Panc1 (cell line): ENCODE measurements around the gene ASB4. TPM values are rescaled to one million over a fixed set of nuclear protein-coding genes. Genes with fewer than 3 reads are reported as not detected.

Experiments used
- ATAC-seq: fragments of 200-7000 bp; cut with Tn5 transposase; 2 replicates; pipeline ENCODE4 v1.9.1; 2020; ENCODE audit warnings: mild to moderate bottlenecking, moderate library complexity
- BruUV-seq: library from RNA; stranded (reverse); fragments of 400-500 nt; replicated peaks from 2 replicates; lab custom pipeline; 2021; lab: Mats Ljungman, UMichigan
- CTCF ChIA-PET: fragments of 300-600 bp; sonication (Branson Sonifier 250); formaldehyde crosslinking; loops from one replicate; lab custom pipeline; 2022; ENCODE audit warnings: antibody characterized with exemption; lab: Charles Lee
- POLR2A ChIA-PET: fragments of 300-600 bp; sonication (Branson Sonifier 250); formaldehyde crosslinking; loops from one replicate; lab custom pipeline; 2022; ENCODE audit warnings: antibody characterized with exemption; lab: Charles Lee
- DNase-seq: peaks from one replicate; pipeline ENCODE4 v3.0.0-alpha.2; 2010; ENCODE audit warnings: low read depth, low spot score
- H3K27ac ChIP-seq: 2 replicates; pipeline ENCODE4 v1.5.1; 2011; ENCODE audit warnings: mild to moderate bottlenecking, low read length, inconsistent platforms
- H3K27me3 ChIP-seq: fragments of 200-500 bp; sonication (Bioruptor generic); 2 replicates; pipeline ENCODE4 v1.6.0; 2014; ENCODE audit warnings: low read length, inconsistent platforms; ENCODE audit not compliant: control insufficient read depth, insufficient read depth
- H3K36me3 ChIP-seq: fragments of 200-500 bp; sonication (Bioruptor generic); 2 replicates; pipeline ENCODE4 v1.5.1; 2014; ENCODE audit warnings: inconsistent platforms, mild to moderate bottlenecking, low read length, moderate library complexity; ENCODE audit not compliant: control insufficient read depth, insufficient read depth
- H3K4me1 ChIP-seq: 2 replicates; pipeline ENCODE4 v1.5.1; 2011; ENCODE audit warnings: inconsistent platforms, mild to moderate bottlenecking, low read length, moderate library complexity; ENCODE audit not compliant: control insufficient read depth, insufficient read depth
- H3K4me3 ChIP-seq, 2 experiments: 2 replicates each; pipeline ENCODE4 v1.5.1; 2011 to 2012; ENCODE audit warnings: low read depth in 2 of 2, low read length in 2 of 2, mild to moderate bottlenecking in 2 of 2, inconsistent platforms in 1 of 2, moderate library complexity in 1 of 2
- H3K9me3 ChIP-seq: fragments of 200-500 bp; sonication (Bioruptor generic); 2 replicates; pipeline ENCODE4 v1.5.1; 2014; ENCODE audit warnings: low read depth, mild to moderate bottlenecking, inconsistent platforms, low read length, moderate library complexity; ENCODE audit not compliant: control insufficient read depth, insufficient read depth
- POLR2AphosphoS5 ChIP-seq: IDR thresholded peaks from 2 replicates; pipeline ENCODE4 v1.6.1; 2012; ENCODE audit warnings: mild to moderate bottlenecking, low read depth, low read length, moderate library complexity
- SIN3A ChIP-seq: IDR thresholded peaks from 2 replicates; pipeline ENCODE4 v1.6.1; 2012; ENCODE audit warnings: low read depth, mild to moderate bottlenecking, low read length, moderate library complexity, borderline replicate concordance; ENCODE audit not compliant: insufficient read depth
- TCF7L2 ChIP-seq: IDR thresholded peaks from 2 replicates; pipeline ENCODE4 v1.6.1; 2011; ENCODE audit warnings: mild to moderate bottlenecking, low read depth, low read length, inconsistent platforms
- in situ Hi-C: cut with HindIII; loops from 2 replicates; pipeline ENCODE4 v1.10.0; 2016; ENCODE audit warnings: low sequenced_read_pairs, low pct_unique_long_range_greater_than_20kb
- intact Hi-C: fragments of 100-400 bp; cut with micrococcal nuclease; formaldehyde crosslinking; loops from one replicate; pipeline ENCODE4 v1.10.0; 2022; ENCODE audit not compliant: unreplicated experiment
- total RNA-seq: library from RNA; stranded (reverse); gene quantifications from one replicate; pipeline ENCODE4 v1.2.1, GENCODE V29; 2021; ENCODE audit not compliant: unreplicated experiment
- TF ChIP-seq, protein P1 (sequence below): fragments of 450-650 bp; IDR thresholded peaks from 2 replicates; pipeline ENCODE4 v1.5.1; 2017; ENCODE audit warnings: mild to moderate bottlenecking
- TF ChIP-seq, protein P2 (sequence below), 2 experiments: IDR thresholded peaks; 2 replicates each; pipeline ENCODE4 v1.6.1; 2011 to 2012; ENCODE audit warnings: low read depth in 2 of 2, control low read depth in 1 of 2, low read length in 1 of 2, mild to moderate bottlenecking in 1 of 2, moderate library complexity in 1 of 2; ENCODE audit not compliant: insufficient read depth in 1 of 2

ASB4 gene
- total RNA-seq, 1 experiment from 2014 or later, result 0.15 TPM

DNA sequence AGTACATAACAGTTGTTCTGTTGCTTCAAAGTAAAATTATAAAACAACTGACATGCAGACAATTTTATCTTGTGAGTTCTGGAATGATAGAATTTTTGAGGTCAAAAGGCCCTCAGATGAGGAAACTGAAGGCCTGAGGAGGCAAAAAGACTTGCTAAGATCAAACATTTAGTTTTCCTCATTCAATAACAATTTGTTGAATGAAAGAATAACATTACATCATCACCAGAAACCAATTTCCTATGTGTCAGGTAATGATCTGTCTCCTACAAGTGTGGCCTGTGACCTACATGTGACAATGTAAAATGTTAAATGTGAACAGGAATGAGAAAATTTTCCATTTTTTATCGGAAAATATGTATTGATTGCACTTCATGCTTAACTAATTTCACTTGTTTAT is 16.6 kb upstream of the ASB4 start:
- Histone ChIP-seq H3K4me3 (no peak overlapping the region), H3K36me3 (no peaks in the 10 kb centered on the region), H3K9me3 (no peaks in the 10 kb centered on the region), H3K27ac (no peak overlapping the region), H3K27me3 (no peaks in the 10 kb centered on the region), H3K4me1 (no peaks in the 10 kb centered on the region)
- CTCF ChIA-PET, result no interaction called here
- ATAC-seq, result no peak
- DNase-seq, result no peak
- intact Hi-C loops, result no loop called here
- in situ Hi-C loops, result no loop called here
- POLR2A ChIA-PET, result no interaction called here
- no TSS peak for BruUV-seq
- TF ChIP-seq, protein P1, sequence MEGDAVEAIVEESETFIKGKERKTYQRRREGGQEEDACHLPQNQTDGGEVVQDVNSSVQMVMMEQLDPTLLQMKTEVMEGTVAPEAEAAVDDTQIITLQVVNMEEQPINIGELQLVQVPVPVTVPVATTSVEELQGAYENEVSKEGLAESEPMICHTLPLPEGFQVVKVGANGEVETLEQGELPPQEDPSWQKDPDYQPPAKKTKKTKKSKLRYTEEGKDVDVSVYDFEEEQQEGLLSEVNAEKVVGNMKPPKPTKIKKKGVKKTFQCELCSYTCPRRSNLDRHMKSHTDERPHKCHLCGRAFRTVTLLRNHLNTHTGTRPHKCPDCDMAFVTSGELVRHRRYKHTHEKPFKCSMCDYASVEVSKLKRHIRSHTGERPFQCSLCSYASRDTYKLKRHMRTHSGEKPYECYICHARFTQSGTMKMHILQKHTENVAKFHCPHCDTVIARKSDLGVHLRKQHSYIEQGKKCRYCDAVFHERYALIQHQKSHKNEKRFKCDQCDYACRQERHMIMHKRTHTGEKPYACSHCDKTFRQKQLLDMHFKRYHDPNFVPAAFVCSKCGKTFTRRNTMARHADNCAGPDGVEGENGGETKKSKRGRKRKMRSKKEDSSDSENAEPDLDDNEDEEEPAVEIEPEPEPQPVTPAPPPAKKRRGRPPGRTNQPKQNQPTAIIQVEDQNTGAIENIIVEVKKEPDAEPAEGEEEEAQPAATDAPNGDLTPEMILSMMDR, result no peak
- no peak for TF ChIP-seq SIN3A
- TF ChIP-seq, protein P2, sequence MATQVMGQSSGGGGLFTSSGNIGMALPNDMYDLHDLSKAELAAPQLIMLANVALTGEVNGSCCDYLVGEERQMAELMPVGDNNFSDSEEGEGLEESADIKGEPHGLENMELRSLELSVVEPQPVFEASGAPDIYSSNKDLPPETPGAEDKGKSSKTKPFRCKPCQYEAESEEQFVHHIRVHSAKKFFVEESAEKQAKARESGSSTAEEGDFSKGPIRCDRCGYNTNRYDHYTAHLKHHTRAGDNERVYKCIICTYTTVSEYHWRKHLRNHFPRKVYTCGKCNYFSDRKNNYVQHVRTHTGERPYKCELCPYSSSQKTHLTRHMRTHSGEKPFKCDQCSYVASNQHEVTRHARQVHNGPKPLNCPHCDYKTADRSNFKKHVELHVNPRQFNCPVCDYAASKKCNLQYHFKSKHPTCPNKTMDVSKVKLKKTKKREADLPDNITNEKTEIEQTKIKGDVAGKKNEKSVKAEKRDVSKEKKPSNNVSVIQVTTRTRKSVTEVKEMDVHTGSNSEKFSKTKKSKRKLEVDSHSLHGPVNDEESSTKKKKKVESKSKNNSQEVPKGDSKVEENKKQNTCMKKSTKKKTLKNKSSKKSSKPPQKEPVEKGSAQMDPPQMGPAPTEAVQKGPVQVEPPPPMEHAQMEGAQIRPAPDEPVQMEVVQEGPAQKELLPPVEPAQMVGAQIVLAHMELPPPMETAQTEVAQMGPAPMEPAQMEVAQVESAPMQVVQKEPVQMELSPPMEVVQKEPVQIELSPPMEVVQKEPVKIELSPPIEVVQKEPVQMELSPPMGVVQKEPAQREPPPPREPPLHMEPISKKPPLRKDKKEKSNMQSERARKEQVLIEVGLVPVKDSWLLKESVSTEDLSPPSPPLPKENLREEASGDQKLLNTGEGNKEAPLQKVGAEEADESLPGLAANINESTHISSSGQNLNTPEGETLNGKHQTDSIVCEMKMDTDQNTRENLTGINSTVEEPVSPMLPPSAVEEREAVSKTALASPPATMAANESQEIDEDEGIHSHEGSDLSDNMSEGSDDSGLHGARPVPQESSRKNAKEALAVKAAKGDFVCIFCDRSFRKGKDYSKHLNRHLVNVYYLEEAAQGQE (IDR thresholded peaks at IDR 0.05; ENCODE audit: insufficient read depth in 1 of 2, low read depth in 2 of 2, low read length in 1 of 2), result no peak
- no peak for TF ChIP-seq POLR2AphosphoS5
- TF ChIP-seq TCF7L2, result no peak

DNA sequence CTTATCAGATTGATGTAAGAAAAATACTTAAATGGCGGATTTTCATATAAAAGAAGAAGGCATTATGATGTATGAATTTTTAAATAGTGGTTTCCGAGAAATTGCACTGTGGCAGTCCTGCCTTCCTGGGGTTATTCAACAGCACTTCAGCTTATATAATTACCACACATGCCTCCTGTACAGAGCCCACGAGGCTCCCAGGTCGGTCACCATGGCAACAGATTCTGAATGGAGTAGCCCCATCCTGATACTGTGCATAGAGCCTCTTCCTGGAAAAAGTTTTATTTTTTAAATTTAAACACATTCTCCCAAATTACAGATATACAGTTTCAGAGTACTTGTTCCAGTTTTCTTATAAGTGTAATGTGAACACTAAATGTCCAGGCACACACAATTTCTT is 15.9 kb upstream of the ASB4 start:
- DNase-seq (no peak), ATAC-seq (no peak)
- Histone ChIP-seq H3K4me1 (no peaks in the 10 kb centered on the region), H3K27me3 (no peaks in the 10 kb centered on the region), H3K4me3 (no peak overlapping the region), H3K36me3 (no peaks in the 10 kb centered on the region), H3K27ac (no peak overlapping the region), H3K9me3 (no peaks in the 10 kb centered on the region)
- TF ChIP-seq, protein P1, result no peak
- TF ChIP-seq POLR2AphosphoS5, result no peak
- TF ChIP-seq, protein P2 (IDR thresholded peaks at IDR 0.05; ENCODE audit: insufficient read depth in 1 of 2, low read depth in 2 of 2, low read length in 1 of 2), result no peak
- TF ChIP-seq SIN3A, result no peak
- TF ChIP-seq TCF7L2, result no peak
- intact Hi-C loops (loop anchor here (10.0 kb wide), 1 partner anchor 205 kb away; no protein-coding TSS in a partner anchor), in situ Hi-C loops (no loop called here)
- ChIA-PET POLR2A (interaction anchor here (0.6 kb wide), 1 partner anchor 38 kb away, joined by 3 read pairs; no protein-coding TSS in a partner anchor), CTCF (no interaction called here)
- no TSS peak for BruUV-seq
